Stimulated activated naive CD8-positive, alpha-beta T cell treated with anti-CD3 and anti-CD28 coated beads, Interleukin-15, Interleukin-2, amounts not matched to agents 100 ng/mL and 50 ng/mL, for 24 hours (primary cell): ENCODE data around the gene PSMB3.

Source experiments
- H3K27ac Mint-ChIP-seq: one replicate; pipeline ENCODE4 v1.8.0; 2021; ENCODE audit warnings: mild to moderate bottlenecking, mixed read lengths
- H3K27me3 Mint-ChIP-seq: one replicate; pipeline ENCODE4 v1.8.0; 2021; ENCODE audit warnings: mixed read lengths
- H3K36me3 Mint-ChIP-seq: one replicate; pipeline ENCODE4 v1.8.0; 2021; ENCODE audit warnings: low read depth, mixed read lengths
- H3K4me1 Mint-ChIP-seq: one replicate; pipeline ENCODE4 v1.8.0; 2021; ENCODE audit warnings: low read depth, mixed read lengths
- H3K4me3 Mint-ChIP-seq: one replicate; pipeline ENCODE4 v1.8.0; 2021; ENCODE audit warnings: mild to moderate bottlenecking, mixed read lengths
- H3K9me3 Mint-ChIP-seq: one replicate; pipeline ENCODE4 v1.8.0; 2021; ENCODE audit warnings: mixed read lengths

PSMB3 gene

GRCh38 chr17:38752308-38753070 is at the start of gene PSMB3:
TSS of gene PSMB3 (plus strand) at chr17:38752741. CDS start at chr17:38752827, 86 bp downstream.
- Mint-ChIP-seq H3K9me3 (no peaks in the 10 kb centered on the region), H3K4me1 (peaks cover 53% of the 10 kb centered on the region), H3K4me3 (peak within 1 kb of the TSS; percentile 98), H3K36me3 (peaks cover 27% of the 10 kb centered on the region), H3K27ac (peak within 1 kb of the TSS; percentile 99), H3K27me3 (peaks cover 25% of the 10 kb centered on the region)

DNA sequence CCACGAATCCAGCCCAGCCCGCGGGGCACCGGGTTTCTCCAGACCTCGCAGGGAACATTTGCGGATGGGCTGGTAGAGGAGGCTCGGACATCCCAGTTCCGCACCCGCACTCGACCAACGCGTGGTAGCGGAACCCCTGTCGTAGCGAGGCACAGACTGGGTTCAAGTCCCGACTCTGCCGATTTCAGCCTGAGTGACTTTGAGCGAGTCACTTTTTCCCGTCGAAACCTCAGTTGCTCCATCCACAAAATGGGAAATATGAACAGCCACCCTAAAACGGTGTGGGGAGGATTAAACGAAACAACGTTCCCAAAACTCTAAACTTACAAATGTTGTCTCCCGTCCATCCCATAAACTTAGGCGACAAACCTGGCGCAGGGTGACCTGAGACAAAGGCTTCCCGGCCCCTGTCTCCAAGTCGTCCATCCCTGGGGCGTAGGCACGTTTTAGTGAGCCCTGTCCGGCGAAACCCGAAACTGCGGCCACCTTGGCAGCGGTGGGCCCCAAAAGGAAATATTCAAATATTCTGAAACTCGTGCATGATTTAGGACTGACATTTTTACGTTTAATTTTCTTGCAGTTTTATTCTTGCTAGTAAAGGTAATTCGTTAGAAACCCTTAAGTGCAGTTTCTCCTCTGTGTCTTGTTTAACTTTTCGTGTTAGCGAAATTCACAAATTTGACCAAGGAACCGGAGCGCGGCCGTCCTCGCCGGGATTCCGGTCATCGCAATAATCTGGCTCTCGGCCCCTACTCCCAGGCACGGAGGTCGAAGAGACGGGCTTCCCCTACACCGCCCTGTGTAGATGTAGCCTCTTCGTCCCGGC is 49.4 kb upstream of the PSMB3 start:
- H3K27me3 Mint-ChIP-seq: no peaks in the 10 kb centered on the region
- peak overlapping the region; percentile 100 for H3K27ac Mint-ChIP-seq
- peaks cover 59% of the 10 kb centered on the region for H3K4me1 Mint-ChIP-seq
- H3K36me3 Mint-ChIP-seq: peaks cover 36% of the 10 kb centered on the region
- H3K9me3 Mint-ChIP-seq: peaks cover 3% of the 10 kb centered on the region
- H3K4me3 Mint-ChIP-seq: peak overlapping the region; percentile 100

DNA sequence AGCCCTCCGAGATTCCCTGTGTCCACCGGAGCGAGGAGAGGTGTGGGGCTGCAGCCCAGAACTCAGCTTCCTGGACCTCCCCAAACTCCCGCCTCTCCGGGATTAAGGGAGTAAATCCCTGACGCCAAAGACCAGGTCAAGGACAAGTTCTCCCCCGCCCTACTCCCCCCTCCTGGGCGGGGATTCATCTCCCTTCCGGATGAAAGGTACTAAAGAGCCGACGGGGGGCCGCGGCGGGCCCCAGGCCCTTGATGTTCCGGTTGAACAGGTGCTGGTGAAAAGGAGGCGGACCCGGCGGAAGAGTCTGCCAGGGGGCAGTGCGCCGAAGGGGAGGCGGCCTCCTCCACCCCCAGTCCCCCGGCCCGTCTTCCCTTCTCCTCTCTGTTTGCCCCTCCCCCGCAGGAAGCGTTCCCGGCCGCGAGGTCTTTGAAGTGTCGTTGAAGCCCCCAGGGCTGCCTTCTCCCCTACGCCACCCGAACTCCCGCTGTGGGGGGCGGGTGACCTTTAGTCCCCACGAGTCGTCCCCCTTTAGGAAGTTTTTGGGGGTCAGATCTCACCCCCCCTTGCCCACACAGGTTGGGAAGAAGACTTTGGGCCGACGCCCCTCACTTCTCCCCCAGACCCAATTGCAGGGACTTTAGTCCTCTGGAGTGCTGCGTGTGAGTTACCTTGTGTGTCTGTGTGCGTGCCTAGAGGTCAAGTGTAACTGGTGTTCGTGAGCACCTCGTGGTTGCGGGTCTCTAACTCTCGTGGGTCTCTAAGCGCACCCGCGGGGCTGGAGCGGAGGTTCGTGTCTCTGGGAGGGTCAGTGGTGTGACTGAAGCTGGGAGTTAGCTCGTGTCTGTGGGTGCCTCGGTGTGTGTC is 48.6 kb upstream of the PSMB3 start:
- Mint-ChIP-seq H3K27ac (peak overlapping the region; percentile 100), H3K36me3 (peaks cover 40% of the 10 kb centered on the region), H3K4me3 (peak overlapping the region; percentile 100), H3K9me3 (peaks cover 3% of the 10 kb centered on the region), H3K4me1 (peaks cover 60% of the 10 kb centered on the region), H3K27me3 (no peaks in the 10 kb centered on the region)

- Mint-ChIP-seq H3K4me1 (peaks cover 59% of the 10 kb centered on the region), H3K9me3 (peaks cover 3% of the 10 kb centered on the region), H3K27me3 (no peaks in the 10 kb centered on the region), H3K4me3 (peak within 1 kb of the TSS; percentile 100), H3K27ac (peak within 1 kb of the TSS; percentile 100), H3K36me3 (peaks cover 46% of the 10 kb centered on the region)
These were observed 47.7 kb upstream of the PSMB3 start, which contains the start of gene MLLT6 for GRCh38 chr17:38704606-38705522. TSS of gene MLLT6 (plus strand) at chr17:38705273. CDS start at chr17:38705633, 360 bp downstream.

GRCh38 chr17:38705523-38705802 is 47.1 kb upstream of the PSMB3 start:
- H3K36me3 Mint-ChIP-seq: peaks cover 48% of the 10 kb centered on the region
- H3K4me1 Mint-ChIP-seq: peaks cover 59% of the 10 kb centered on the region
- H3K27me3 Mint-ChIP-seq: no peaks in the 10 kb centered on the region
- no peak overlapping the region for H3K27ac Mint-ChIP-seq
- H3K4me3 Mint-ChIP-seq: peak overlapping the region; percentile 97
- H3K9me3 Mint-ChIP-seq: no peaks in the 10 kb centered on the region

DNA sequence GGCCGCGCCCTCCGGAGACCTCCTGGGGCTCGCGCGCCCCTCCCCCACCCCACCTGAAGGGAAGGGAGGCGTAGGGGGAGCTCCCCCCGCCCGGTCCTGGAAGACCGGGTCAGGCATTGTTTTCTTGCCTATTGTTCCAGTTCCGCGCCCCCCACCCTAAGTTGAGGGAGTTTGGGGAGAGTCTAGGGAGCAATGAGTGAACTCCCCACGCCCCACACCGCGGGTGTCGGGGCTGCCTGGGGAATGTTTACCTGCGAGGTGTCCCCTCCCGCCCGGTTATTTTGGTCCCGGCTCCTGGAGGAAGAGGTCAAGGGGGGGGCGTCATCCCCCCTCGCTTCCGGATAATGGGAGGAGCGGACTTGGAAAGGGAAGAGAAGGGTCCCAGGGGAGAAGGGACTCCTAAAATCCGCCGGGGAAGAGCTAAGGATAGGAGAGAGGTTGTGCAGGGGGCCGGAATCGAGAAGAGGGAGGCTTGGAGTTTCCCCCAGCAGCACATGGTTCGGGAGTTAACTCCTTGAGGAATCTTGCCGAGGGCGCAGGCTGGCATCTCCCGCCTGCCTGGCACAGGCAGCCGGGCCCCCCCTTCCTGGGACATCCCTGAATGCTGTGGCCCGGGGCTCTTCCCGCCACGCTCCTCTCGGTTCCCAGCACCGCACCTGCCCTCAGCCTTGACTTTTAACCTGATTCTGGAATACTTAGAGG is 46.6 kb upstream of the PSMB3 start:
- Mint-ChIP-seq H3K4me3 (peak overlapping the region; percentile 97), H3K27ac (peak overlapping the region; percentile 96)

GRCh38 chr17:38706505-38707216 is 45.9 kb upstream of the PSMB3 start:
- Mint-ChIP-seq H3K4me3 (peak overlapping the region; percentile 97), H3K9me3 (no peaks in the 10 kb centered on the region), H3K27me3 (no peaks in the 10 kb centered on the region), H3K36me3 (peaks cover 60% of the 10 kb centered on the region), H3K27ac (peak overlapping the region; percentile 96), H3K4me1 (peaks cover 60% of the 10 kb centered on the region)

More for the DNA sequence above, 46.6 kb upstream of the PSMB3 start:
- Mint-ChIP-seq H3K36me3 (peaks cover 53% of the 10 kb centered on the region), H3K4me1 (peaks cover 60% of the 10 kb centered on the region), H3K9me3 (no peaks in the 10 kb centered on the region), H3K27me3 (no peaks in the 10 kb centered on the region)

- Mint-ChIP-seq H3K27me3 (no peaks in the 10 kb centered on the region), H3K36me3 (peaks cover 61% of the 10 kb centered on the region), H3K4me3 (peak overlapping the region; percentile 97), H3K27ac (peak overlapping the region; percentile 96), H3K9me3 (no peaks in the 10 kb centered on the region), H3K4me1 (peaks cover 59% of the 10 kb centered on the region)
These were observed 44.7 kb upstream of the PSMB3 start for GRCh38 chr17:38707678-38708351.

- H3K4me3 Mint-ChIP-seq: no peak overlapping the region
- peaks cover 64% of the 10 kb centered on the region for H3K36me3 Mint-ChIP-seq
- peaks cover 61% of the 10 kb centered on the region for H3K4me1 Mint-ChIP-seq
These were observed 43.3 kb upstream of the PSMB3 start for GRCh38 chr17:38709104-38709820.

DNA sequence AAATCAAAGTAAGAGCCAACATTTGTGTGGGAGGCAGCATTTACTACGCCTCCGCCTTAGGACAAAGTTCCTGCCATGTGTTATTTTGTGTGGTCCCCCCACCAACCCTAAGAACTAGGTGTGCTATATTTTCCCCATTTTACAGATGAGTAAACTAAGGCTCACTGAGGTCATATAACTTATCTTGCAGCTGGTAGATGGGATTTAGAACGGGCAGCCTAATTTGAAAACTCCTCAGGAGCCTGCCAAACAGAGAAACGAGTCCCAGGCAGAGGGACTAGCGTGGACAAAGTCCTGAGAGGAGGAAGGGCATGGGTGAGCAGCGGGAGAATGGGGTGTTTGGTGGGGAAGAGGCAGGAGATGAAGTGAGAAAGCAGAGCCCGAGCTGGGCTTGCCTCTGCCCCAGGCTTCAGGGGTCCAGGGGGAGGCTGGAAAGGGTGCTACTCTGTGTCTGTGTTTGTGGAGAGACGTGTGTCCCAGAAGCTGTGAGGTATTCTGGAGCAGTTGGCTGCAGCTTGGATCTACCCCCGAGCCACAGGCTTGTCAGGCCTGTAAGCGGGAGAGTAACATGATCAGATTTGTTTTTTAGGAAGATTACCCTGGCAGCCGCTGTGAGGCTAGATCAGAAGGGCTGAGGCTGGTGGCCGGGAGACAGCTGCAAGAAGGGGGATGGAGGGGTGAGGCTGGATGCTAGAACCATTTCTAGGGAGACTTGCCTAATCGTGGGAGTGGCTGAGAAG is 42.5 kb upstream of the PSMB3 start:
- Mint-ChIP-seq H3K27ac (peak overlapping the region; percentile 77), H3K27me3 (no peaks in the 10 kb centered on the region), H3K4me3 (no peak overlapping the region), H3K4me1 (peaks cover 66% of the 10 kb centered on the region), H3K36me3 (peaks cover 67% of the 10 kb centered on the region), H3K9me3 (no peaks in the 10 kb centered on the region)

More at GRCh38 chr17:38709104-38709820, 43.3 kb upstream of the PSMB3 start:
- H3K27ac Mint-ChIP-seq: peak overlapping the region; percentile 77
- H3K27me3 Mint-ChIP-seq: no peaks in the 10 kb centered on the region
- H3K9me3 Mint-ChIP-seq: no peaks in the 10 kb centered on the region

- no peaks in the 10 kb centered on the region for H3K9me3 Mint-ChIP-seq
- H3K27ac Mint-ChIP-seq: peak overlapping the region; percentile 77
- peaks cover 72% of the 10 kb centered on the region for H3K4me1 Mint-ChIP-seq
- H3K4me3 Mint-ChIP-seq: no peak overlapping the region
- peaks cover 72% of the 10 kb centered on the region for H3K36me3 Mint-ChIP-seq
- no peaks in the 10 kb centered on the region for H3K27me3 Mint-ChIP-seq
These were observed 42.0 kb upstream of the PSMB3 start for GRCh38 chr17:38710604-38710962.
